GM12891 (cell line): ENCODE data around the gene REXO5.

Experiments used
- PAX5 ChIP-seq: IDR thresholded peaks from 2 replicates; pipeline ENCODE4 v1.6.1; 2011; ENCODE audit warnings: low read length, moderate library complexity, mild to moderate bottlenecking; ENCODE audit not compliant: insufficient read depth, severe bottlenecking
- POLR2A ChIP-seq: IDR thresholded peaks from 2 replicates; pipeline ENCODE4 v1.6.1; 2011; ENCODE audit warnings: low read depth, low read length, control low read depth
- POLR2AphosphoS5 ChIP-seq: IDR thresholded peaks from 2 replicates; pipeline ENCODE4 v1.6.1; 2011; ENCODE audit warnings: low read depth, low read length, control low read depth
- POU2F2 ChIP-seq: IDR thresholded peaks from 2 replicates; pipeline ENCODE4 v1.6.1; 2011; ENCODE audit warnings: low read depth, mild to moderate bottlenecking, control low read depth, low read length, moderate library complexity
- SPI1 ChIP-seq: IDR thresholded peaks from 2 replicates; pipeline ENCODE4 v1.6.1; 2011; ENCODE audit warnings: low read depth, low read length, control low read depth
- TAF1 ChIP-seq: IDR thresholded peaks from 2 replicates; pipeline ENCODE4 v1.6.1; 2011; ENCODE audit warnings: low read depth, low read length, control low read depth

DNA sequence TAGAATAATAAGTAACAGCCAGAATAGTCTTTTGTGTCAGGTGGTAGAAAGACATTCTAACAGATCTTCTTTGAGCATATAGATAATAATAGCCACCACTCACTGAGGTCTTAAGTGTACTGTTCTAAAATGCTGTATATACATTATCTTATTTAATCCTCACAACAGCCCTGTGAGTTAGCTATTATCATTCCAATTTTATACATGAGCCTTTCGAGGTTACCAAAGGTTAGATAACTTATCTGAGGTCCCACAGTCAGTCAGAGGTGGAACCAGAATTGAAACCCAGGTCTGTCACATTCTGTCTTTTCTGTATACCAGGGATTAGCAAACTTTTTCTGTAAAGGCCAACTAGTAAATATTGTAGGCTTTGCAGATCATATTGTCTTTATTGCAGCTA lies 23.2 kb downstream of the REXO5 start:
- no peak for TF ChIP-seq PAX5
- no peak for TF ChIP-seq TAF1
- TF ChIP-seq POLR2A, result no peak
- no peak for TF ChIP-seq POLR2AphosphoS5
- TF ChIP-seq SPI1, result no peak
- TF ChIP-seq POU2F2, result no peak
